Activated CD4-positive, alpha-beta T cell treated with anti-CD3 and anti-CD28 coated beads for 1 hour (primary cell): ENCODE measurements around the gene MAFB.

Source experiments
- DNase-seq: peaks from one replicate; pipeline ENCODE4 v3.0.0-alpha.2; 2020

The MAFB gene

DNA sequence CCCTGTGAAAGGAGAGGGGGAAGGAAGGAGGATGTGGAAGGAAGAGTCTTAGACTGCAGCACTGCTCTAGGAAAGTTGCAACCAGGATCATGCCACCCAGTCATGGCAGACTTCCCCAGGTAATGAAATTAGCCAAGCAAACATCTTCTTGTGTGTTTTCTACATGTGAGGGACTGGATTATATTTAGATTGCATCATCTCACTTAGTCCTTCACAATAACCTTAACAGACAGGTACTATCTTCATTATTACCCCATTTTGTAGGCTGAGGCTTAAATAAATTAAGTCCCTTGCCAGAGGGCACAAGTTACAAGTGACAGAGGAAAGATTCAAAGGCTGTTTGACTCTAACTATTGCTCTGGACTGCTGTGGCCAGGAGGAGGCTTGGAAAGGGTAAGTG lies 9.7 kb upstream of the MAFB start:
- no peak for DNase-seq

DNA sequence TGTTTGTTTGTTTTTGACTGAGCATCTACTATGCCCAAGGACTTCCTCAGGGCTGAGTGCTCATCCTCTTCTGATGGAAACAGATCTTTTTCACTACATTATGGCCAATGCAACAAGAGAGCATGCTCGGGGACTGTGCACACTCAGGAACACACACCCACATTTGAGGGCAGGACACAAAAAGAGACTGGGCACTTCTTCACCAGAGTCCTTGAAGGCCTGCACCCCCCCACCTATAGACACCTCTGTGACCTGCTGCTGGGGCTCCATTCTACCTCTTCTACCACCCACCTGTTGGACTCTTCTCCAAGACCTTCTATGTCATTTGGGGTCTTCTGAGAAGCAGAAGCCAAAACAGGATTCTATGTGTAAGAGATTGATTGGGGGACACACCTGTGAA lies 9.2 kb upstream of the MAFB start:
- no peak for DNase-seq

DNA sequence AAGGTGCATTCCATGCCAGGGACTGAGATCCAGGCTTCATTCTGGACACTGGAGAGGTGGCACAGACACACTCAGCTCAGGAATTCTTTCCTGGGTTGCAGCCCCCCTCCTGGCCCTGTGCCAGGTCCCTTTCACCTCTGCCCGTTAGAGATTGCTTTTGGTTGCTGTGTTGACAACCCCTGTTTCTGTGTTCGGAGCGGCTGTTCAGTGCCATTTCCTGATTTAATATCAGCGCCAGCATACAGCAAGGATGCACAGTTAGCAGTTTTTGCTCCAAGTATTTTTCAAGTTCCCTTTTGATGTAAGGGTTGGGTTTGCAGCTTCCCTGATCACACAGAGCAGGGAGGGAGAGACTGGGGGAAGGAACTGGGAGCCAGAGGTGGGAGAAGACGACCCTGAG lies 8.5 kb upstream of the MAFB start:
- DNase-seq: no peak

DNA sequence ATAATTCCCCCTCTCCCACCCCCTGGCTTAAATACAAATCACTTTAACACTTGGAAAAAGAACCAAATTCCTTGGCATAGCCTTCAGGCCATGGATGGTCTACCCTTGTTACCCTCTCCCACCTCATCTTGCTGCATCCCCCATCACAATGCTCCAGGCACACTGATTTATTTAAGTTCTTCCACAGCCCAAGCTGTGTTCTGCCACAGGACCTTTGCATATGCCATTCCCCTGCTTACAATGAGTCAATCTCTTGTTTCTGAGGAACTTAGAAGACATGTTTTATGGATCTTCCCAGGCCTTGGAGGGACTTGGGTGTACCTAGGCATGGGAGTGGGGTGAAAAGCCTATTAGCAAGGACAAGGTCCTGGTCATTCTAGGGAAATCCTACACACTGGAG lies 6.2 kb upstream of the MAFB start:
- no peak for DNase-seq

DNA sequence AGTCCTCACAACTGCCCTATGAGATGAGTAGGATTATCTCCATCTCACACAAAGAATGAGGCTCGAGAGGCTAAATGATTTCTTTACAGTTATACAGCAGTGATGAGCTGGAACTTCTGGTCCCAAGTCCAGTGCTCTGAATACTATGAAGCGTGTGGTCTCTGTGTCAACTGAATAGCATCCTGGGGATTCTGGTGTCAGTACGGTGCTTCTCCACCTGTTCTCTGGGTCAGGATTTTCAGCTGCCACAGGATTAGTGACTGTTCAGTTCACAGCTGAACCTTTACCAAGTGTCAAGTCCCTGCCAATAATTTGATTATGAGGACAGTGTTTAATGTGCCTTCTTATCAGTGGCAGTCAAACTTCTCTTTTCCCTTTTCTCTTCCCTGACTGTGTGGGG lies 5.2 kb upstream of the MAFB start:
- DNase-seq: no peak

DNA sequence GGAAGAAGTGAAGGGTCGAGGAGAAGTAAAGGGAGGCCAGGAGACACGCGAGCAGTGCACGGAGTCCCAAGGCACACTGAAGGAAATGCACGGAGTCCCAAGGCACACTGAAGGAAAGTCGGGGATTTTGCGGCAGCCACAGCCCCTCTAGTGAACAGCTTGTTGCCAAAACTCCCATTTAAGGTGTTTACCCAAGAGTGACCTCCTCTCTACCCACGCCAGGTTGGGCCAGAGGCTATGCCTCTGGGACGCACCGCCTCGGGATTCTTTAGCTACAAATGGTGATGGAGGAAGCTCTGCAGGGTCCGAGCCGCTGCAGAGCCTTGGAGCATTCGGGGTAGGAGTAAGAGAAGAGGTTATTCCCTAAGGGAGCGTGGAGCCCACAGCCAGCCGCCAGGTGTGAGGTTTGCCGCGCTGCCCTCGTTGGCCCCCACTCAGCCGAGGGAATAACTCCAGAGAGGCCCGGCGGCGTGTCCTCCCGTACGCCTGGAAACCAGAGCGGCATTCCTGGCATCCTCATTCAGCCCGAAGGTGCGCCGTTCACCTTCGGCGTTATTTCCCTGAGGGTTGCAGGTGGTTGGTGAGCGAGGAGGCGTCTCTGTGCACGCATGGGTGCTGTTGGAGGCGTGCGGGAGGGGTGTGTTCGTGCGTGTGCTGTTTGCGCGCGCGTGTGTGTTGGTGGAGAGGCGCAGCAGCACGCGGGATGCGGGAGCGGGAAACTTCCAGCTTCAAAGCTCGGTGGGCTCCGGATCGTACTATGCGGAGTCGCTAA lies 3.4 kb upstream of the MAFB start:
- no peak for DNase-seq

DNA sequence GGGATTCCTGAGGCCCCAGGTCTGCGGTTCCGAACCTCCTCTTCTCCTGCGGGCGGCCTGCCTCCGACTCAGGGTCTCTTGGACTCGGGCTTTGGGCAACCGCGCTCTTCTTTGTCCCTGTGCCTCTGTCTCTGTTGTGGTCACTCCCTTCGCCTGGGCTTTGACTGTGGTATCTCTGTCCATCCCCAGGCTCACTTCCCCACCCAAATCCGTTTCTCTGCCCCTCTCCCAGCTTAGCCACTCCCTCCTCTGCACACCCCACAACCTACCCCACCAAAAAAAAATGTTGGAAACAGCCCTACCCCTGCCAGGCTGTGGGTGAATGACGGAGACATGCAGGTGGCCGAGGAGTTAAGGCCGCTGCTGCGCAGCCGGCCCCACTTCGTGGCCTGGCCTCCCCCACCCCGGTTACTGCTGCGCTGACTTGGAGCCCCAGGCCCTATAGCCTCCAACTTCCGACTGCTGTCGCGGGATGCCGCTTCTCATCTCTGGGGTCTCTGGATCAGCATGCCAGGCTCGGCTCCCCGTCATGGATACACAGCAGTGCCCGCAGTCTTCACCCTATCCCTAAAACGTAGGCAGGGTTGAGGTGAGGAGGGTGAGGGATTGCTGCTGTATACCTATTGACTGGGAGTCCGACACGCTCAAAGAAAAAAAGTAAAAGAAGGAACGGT lies 2.7 kb upstream of the MAFB start:
- no peak for DNase-seq

DNA sequence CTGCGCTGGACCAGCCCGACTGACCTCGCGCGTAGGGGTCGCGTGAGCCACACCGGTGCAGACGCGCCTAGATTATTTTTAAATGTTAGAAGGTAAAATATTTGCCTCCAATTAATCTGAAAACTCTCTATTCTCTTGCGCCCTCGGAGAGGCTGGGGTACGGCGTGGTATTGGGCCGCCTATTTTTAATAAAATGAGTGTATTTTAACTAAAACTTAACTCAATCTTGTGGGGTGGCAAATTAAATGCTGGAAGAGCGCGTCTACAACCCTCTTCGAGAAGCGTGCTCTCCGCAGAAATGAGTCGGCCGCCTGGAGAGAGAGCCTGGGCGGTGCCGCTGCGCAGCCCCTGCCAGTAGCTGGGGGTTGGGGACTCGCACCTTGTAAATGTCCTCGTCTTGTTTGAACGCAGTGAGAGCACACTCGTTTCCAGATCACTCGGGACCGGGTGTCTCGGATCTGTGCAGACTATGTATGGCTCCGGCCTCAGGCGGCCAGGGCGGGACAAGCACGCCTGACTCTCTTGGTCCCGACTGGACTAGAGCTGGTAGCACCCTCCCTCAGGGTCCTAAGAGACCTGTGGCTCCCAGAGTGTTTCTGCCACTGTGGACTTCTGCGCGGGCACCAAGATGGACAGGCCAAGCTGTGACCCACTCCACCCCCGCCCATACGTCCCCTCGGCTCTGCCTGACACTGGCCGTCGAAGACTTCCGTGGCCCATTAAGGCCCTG lies 2.0 kb upstream of the MAFB start:
- no peak for DNase-seq

DNA sequence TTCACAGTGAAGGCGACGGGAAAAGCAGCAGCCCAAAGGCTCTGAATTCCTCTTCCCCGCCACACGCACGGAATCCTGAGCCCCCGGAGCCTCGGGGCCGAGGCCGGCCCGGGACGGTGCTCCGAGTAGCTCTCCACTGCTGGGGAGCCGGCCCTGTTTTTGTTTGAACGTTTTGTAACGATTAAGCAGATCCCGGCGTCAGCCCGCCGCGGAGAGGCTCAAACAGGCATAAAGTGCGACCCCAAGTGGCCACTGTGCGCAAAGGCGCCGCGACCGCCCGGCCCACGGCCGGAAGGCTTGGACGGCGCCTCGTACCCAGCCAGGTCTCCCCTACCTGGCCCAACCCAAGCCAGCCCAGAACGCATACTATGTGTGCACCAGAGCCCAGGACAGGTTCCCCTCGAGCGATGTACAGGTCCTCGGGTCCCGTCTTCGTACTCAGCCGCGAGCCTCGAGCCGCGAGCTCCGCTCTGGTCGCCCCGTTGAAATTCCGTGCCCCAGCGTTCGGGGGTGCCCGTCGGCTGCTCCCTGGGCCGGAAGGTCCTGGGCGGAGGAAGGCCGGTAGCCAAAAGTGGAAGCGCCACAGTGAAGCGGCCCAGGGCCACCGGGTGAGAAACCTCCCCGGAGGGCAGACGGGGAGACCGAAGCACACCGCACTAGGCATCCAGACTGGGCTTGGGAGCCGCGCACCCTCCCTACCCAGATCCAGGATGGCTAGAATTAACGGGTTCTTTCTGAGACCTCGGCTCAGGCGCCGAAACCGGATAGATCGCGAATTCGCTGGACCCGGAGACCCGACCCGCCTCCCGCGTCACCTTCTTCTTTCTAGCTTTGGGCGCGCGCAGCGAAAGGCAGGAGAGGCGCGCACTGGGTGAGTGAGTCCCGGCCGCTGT lies 1.2 kb upstream of the MAFB start:
- DNase-seq: no peak

DNA sequence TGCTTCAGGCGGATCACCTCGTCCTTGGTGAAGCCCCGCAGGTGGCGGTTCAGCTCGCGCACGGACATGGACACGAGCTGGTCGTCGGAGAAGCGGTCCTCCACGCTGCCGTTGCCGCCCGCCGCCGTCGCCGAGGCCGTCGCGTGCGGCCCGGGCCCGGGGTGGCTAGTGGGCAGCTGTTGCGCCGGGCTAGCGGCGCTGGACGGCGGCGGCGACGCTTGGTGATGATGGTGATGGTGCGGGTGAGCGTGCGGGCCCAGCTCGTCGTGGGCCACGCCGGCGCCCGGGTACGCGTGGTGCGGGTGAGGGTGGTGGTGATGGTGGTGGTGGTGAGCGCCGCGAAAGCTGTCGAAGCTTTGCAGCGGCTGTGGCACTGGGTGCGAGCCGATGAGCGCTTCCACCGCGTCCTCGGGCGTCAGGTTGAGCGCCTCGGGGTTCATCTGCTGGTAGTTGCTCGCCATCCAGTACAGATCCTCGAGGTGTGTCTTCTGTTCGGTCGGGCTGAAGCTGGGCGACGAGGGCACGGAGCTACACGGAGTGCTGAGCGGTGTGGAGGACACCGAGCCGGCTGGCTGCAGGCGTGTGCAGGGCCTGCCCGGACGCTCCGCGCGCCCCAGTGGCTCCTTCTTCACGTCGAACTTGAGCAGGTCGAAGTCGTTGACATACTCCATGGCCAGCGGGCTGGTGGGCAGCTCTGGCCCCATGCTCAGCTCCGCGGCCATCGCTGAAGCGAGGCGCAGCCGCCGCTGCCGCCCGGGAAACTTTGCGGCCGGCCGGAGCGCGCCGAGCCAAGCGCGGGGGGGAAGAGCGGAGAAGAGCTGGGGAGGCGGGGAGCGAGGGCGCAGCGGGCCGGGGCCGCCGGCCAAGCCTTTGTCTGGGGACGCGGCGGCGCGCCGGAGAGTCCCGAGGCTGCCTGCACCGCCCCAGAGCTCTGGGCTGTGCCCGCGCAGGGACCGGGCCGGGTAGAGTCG lies 622 bp downstream of the MAFB start:
- DNase-seq: no peak

DNA sequence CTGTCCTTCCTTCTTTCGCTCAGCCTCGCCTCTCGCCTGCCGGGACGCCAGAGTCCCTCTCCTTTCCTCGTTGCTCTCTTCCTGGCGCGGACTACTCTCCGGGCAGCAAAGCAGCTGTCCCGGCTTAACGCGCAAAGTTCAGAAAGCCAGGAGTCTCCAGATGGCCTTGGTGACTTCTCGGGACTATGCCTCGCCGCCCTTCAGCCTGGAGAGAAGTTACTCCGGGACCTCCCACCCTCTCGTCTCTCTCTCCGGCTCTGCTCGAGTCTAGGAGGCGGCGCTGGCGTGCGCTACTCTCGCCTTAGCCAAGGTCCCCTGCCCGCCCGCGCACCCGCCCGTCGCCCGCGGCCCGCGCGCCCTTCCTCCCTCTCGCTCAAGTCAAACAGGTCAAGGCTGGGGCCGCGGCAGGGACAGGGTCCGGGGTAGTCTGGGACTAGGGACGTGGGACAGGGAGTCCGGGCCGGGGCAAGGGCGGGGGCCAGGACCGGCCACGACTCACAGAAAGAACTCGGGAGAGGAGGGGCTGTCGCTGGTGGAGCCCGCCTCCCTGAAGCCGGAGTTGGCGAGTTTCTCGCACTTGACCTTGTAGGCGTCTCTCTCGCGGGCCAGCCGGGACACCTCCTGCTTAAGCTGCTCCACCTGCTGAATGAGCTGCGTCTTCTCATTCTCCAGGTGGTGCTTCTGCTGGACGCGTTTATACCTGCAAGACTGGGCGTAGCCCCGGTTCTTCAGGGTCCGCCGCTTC lies 1.5 kb downstream of the MAFB start:
- no peak for DNase-seq

DNA sequence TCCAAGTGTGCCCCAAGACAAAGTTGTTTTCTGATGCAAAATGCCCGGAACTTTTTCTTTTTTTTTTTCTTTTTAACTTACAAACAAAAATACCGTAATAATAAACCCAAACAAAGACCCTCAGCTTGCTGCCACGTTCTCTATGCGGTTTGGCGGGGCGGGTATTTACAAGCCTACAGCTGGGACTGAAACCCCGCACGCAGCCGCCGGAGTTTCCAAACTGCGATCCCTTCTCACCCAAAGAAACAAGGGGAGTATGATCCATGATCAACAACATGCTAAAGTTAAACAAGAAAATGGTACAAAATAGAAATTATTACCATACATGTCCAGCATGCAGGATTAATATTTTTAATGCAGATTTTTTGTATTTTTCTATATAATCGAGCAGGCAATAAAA lies 2.1 kb downstream of the MAFB start:
- DNase-seq: no peak

DNA sequence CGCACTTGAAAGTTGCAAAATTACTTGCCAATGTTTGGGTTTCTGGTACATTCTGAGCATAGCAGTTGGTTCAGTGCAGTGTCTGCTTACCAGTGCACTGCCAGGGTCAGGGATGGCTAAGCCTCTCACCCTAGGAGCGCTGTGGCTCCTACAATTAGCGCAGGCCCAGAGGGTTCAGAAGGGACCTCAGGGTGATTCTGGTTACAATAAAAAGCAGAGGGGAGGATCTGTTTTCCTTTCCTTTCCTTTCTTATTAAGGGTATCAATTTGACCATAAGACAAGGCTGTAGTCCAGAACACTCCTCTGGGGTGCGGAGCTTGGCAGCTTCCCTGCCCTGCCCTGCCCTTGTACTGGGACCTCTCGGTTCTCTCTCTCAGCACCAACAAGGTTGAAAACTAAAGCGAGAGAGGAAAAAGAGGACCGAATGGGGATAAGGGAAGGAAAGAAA lies 2.6 kb downstream of the MAFB start:
- no peak for DNase-seq

DNA sequence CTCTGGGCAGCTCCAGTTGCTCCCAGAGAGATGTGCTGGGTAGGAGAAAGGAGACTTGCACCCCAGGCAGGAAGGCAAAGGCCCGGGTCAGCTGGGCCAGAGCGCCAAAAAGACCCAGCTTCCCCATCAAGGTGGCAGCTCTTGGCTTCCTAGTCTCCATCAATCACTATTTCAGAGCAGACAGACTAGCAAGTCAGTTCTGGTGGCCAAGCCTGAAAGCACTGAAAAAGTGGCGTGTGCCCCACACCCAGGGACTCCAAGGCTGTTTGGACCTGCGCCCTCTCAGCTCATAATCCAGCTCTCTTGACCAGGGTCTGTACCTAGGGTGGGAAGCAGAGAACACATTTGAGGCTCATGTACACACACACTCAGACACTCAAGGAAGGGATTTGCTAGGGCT lies 3.7 kb downstream of the MAFB start:
- DNase-seq: no peak

DNA sequence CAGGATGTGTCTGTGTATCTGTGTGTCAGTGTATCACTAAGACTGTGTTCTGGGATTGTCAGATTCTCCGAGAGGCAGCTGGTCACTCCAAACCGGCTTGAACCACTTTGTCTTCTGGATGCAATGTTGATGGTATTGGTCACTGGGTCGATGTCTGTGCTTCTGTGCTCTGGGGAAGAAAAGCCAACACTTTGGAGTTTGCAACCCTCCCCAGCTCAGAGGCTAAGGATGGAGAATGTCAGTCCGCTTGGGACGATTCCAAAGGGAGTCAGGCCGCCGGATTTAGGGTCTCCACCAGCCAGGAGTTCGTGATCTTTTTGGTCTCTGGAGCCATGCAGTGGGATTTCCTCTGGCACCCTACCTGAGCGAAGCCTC lies 5.2 kb downstream of the MAFB start:
- no peak for DNase-seq

DNA sequence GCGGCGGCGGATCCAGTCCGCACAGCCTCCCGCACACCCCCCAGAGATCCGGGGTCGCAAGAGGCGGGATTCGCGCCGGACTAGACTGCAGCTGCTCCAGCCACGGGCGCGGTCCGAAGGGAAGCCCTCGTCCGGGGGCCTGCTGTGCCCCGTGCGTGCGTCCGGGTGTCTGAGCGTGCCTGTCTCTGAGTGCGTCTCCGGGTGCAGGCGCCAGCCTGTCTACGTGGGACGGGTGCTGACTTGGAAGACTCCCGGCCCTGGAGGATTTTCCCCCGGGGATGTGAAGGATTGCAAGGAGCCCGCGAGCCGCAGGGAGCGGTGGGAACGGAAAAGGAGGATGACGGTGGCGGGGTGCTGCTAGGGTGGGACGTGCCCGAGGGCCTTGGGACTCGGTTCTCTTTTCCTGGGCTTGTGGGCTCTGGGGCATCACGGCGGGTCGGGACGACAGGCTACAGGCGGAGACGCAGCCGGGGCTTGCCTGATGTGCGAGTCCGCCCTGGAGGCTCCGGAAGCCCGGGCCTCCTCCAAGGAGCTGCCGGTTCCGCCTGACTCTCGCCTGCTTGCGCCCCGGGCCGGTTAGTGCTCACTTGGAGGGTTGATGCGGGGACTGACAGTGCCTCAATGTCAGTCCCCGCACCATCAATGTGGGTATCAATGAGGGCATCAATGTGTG lies 5.7 kb downstream of the MAFB start:
- no peak for DNase-seq

DNA sequence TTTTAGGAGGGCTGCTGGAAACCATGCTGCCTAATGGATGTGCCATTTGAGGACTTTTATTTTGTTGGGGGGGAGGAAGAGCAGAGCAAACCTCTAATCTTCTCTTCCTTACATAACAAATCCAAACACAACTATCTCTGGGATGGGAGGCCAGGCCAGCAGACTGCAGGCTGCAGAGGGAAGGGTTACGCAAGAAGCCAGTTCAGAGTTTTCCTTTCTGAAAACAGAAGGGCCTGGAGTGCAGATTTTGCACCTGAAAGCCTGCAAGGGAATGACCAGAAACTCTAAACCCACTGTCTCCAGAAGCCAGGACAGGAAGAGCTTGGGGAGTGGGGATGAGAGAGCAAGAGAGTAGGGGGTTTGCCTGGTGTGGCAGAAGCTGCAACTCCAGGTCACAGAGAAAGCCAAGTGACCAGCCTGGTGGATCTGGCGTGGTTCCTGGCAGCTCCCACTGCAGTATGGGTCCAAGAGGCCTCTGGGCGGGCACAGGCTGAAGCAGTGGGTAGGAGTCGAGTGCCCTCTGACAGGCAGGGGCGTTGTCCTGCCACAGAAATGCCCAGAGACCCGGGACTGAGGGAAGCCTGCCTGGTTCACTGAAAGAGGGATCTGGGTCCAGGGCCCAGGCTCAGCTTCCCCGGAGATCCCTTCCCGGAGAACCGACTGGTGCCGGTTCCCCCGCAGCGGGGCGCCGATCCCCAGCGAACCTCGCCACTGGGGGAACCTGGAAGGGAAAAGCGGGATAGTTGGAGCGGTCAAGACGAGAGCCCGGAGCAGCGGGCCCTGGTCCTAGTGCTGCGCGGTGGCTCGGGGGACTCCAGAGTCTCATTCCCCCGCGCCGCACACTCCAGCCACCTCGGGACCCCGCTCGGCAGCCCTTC lies 6.7 kb downstream of the MAFB start:
- DNase-seq: no peak

DNA sequence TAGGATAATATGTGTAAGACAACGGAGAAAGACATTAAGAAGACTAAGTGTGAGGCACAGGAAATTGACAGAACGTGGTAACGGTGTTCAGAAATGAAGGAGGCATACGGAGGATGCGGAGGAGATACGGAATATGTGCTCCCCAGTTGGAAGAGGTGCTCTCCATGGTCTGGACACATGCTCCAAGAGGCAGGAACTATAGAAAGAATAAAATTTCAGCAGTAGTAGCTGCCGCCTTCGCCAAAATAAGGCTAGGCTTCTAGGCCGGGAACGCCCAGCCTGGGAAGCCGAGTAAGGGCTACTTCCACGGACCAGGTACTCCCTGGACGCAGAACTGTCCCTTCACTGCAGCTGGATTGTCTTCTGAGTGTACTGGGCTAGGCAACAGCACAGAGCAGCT lies 7.4 kb downstream of the MAFB start:
- no peak for DNase-seq

DNA sequence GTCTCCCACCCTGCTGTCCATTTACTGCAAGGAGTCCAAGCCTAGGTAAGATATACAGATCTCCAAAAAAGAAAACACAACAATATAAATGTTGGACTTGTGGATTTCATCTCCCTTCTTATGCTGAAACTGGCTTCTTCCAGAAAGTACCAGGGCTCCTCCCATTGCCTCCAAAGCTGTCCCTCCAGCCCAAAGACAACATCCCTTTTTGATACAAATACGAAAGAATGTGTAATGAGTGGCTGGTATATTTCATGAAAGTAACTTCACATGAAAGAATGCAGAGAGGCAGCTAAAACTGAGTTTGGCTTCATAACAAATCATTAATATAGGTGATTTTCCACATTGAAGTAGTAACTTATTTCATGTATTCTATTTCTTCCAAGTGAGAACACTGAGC lies 7.9 kb downstream of the MAFB start:
- no peak for DNase-seq
